Measurements from ENCODE around the gene TTC7B. TPM values are rescaled to one million over a fixed set of nuclear protein-coding genes. Genes with fewer than 3 reads are reported as not detected.

The TTC7B gene
- total and polyA plus RNA-seq, 7 donors = 5.5 to 70.9 (median 46.8) TPM

GRCh38 chr14:90816681-90817436 is 629 bp upstream of the TTC7B start:
- intact Hi-C loops (cut with DNase I) = loop anchor here (2.0 to 5.0 kb wide), 4 partner anchors 58 to 516 kb away; no protein-coding TSS in a partner anchor
- no peak for DNase-seq
- WGBS, 2 donors = 35 to 48% methylated on average over 16 of the region's 16 CpGs
- Histone ChIP-seq H3K4me1 (peaks cover 0 to 20% (median 17%) of the 10 kb centered on the region in 4 donors), H3K27ac (peak overlapping the region in 3 of 4 donors; percentile 31 to 50 (median 47)), H3K4me3 (peak overlapping the region in 3 of 4 donors; percentile 76 to 84 (median 81)), H3K27me3 (no peaks in the 10 kb centered on the region), H3K9me3 (no peaks in the 10 kb centered on the region), H3K36me3 (no peaks in the 10 kb centered on the region)
- peak in 1 of 4 experiments; percentile 26 for TF ChIP-seq CTCF (IDR thresholded peaks at IDR 0.05)
- TF ChIP-seq EP300 (IDR thresholded peaks at IDR 0.05) = no peak

GRCh38 chr14:90815572-90815821 is 733 bp downstream of the TTC7B start:
- H3K27me3 ChIP-seq = no peaks in the 10 kb centered on the region
- TF ChIP-seq POLR2A (IDR thresholded peaks at IDR 0.05) = no peak
- TF ChIP-seq POLR2AphosphoS5 (IDR thresholded peaks at IDR 0.05) = no peak
- TF ChIP-seq CTCF (IDR thresholded peaks at IDR 0.05) = no peak
- no peak for TF ChIP-seq EP300 (IDR thresholded peaks at IDR 0.05)
- peak overlapping the region in 3 of 4 donors; percentile 55 to 66 (median 64) for H3K27ac ChIP-seq
- intact Hi-C loops (cut with DNase I) = loop anchor here (5.0 kb wide), 2 partner anchors 413 to 433 kb away; no protein-coding TSS in a partner anchor
- peaks cover 0 to 20% (median 17%) of the 10 kb centered on the region in 4 donors for H3K4me1 ChIP-seq
- 52 to 57% methylated on average over 5 of the region's 5 CpGs for WGBS, 2 donors
- no peak for DNase-seq
- H3K36me3 ChIP-seq = no peaks in the 10 kb centered on the region
- H3K9me3 ChIP-seq = no peaks in the 10 kb centered on the region
- peak overlapping the region; percentile 76 to 84 (median 80) for H3K4me3 ChIP-seq

GRCh38 chr14:90814806-90815571 is 1.2 kb downstream of the TTC7B start:
- TF ChIP-seq POLR2AphosphoS5 (IDR thresholded peaks at IDR 0.05) = no peak
- TF ChIP-seq POLR2A (IDR thresholded peaks at IDR 0.05) = no peak
- no peaks in the 10 kb centered on the region for H3K36me3 ChIP-seq
- no peaks in the 10 kb centered on the region for H3K9me3 ChIP-seq
- DNase-seq = no peak
- WGBS, 2 donors = 54 to 75% methylated on average over 13 of the region's 13 CpGs
- intact Hi-C loops (cut with DNase I) = loop anchor here (5.0 kb wide), 2 partner anchors 413 to 433 kb away; no protein-coding TSS in a partner anchor
- peaks cover 0 to 23% (median 17%) of the 10 kb centered on the region in 4 donors for H3K4me1 ChIP-seq
- no peaks in the 10 kb centered on the region for H3K27me3 ChIP-seq
- H3K27ac ChIP-seq = peak overlapping the region in 3 of 4 donors; percentile 55 to 66 (median 64)
- peak overlapping the region; percentile 76 to 84 (median 80) for H3K4me3 ChIP-seq

GRCh38 chr14:90813442-90813841 is 2.8 kb downstream of the TTC7B start:
- no peaks in the 10 kb centered on the region for H3K9me3 ChIP-seq
- TF ChIP-seq POLR2AphosphoS5 (IDR thresholded peaks at IDR 0.05) (no peak), POLR2A (IDR thresholded peaks at IDR 0.05) (no peak), CTCF (IDR thresholded peaks at IDR 0.05) (no peak), EP300 (IDR thresholded peaks at IDR 0.05) (no peak)
- intact Hi-C loops (cut with DNase I) = no loop called here
- H3K27me3 ChIP-seq = no peaks in the 10 kb centered on the region
- H3K4me3 ChIP-seq = no peak overlapping the region
- peaks cover 0 to 36% (median 25%) of the 10 kb centered on the region in 4 donors for H3K4me1 ChIP-seq
- H3K27ac ChIP-seq = no peak overlapping the region
- no peaks in the 10 kb centered on the region for H3K36me3 ChIP-seq
- no peak for DNase-seq
- WGBS, 2 donors = 80 to 87% methylated on average over 5 of the region's 5 CpGs

GRCh38 chr14:90812109-90812508 is 4.1 kb downstream of the TTC7B start:
- DNase-seq = no peak
- no peak for TF ChIP-seq CTCF (IDR thresholded peaks at IDR 0.05)
- TF ChIP-seq POLR2AphosphoS5 (IDR thresholded peaks at IDR 0.05) = no peak
- no peak for TF ChIP-seq POLR2A (IDR thresholded peaks at IDR 0.05)
- no peak for TF ChIP-seq EP300 (IDR thresholded peaks at IDR 0.05)
- H3K4me1 ChIP-seq = peaks cover 0 to 49% (median 39%) of the 10 kb centered on the region in 4 donors
- 90 to 94% methylated on average over 5 of the region's 5 CpGs for WGBS, 2 donors
- no peaks in the 10 kb centered on the region for H3K9me3 ChIP-seq
- H3K27ac ChIP-seq = no peak overlapping the region
- no peaks in the 10 kb centered on the region for H3K27me3 ChIP-seq
- H3K4me3 ChIP-seq = no peak overlapping the region
- H3K36me3 ChIP-seq = no peaks in the 10 kb centered on the region
- intact Hi-C loops (cut with DNase I) = no loop called here
